GM19043 (cell line): Measurements from ENCODE around the gene RAC2.
"Not testable (repeated sequence)": the region's sequence is repeated elsewhere in the genome, so short reads cannot be mapped to it uniquely, and the experiment has no call there.

ENCODE experiments used
- ATAC-seq: cut with Tn5 transposase; IDR thresholded peaks from one replicate; pipeline ENCODE4 v1.9.1; 2021; ENCODE audit warnings: low read depth; ENCODE audit not compliant: unreplicated experiment

RAC2 gene

DNA sequence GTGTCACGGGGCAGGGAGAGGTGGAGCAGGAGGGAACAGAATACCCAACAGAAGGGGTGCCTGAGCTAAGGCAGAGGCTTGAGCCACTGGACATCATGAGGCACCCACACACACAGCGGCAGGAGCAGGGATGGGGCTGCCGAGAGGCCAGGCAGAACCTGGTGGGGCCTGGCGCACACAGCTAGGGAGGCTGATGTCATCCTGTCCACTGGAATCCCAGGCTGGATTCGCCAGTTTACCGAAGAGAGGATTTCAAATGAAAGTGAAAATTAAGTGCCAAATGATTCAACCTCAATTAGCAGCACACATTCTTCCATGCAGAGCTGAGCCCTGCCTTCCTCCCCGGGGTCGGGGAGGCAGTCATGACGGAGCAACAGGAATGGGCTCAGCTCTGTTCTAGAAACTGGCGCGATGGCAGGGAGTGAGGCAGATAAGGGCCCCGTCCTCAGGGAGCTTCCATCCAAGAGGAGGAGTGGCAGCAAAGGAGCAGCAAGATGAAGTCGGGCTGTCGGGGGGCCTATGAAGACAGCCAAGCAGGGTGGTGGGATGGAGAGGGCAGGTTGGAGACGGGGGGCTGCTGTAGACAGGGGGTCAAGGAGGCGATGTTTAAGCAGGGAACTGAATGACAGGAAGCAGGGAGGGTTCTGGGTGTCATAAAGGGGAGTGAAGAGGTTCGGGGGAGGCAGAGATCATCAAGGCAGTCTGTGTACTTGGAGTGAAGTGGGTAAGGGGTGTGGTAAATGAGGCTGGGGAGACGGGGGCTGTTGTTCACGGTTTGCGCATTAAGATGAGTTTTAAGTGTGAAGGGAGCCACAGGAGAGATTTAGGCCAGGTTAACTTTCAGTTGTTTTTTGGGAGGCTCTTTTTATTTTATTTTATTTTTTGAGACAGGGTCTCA lies 6.4 kb downstream of the RAC2 start:
- no peak for ATAC-seq

- no peak for ATAC-seq
Measured at GRCh38 chr22:37235897-37236607, 8.0 kb downstream of the RAC2 start.

GRCh38 chr22:37234736-37235711 lies 9.0 kb downstream of the RAC2 start:
- no peak for ATAC-seq

DNA sequence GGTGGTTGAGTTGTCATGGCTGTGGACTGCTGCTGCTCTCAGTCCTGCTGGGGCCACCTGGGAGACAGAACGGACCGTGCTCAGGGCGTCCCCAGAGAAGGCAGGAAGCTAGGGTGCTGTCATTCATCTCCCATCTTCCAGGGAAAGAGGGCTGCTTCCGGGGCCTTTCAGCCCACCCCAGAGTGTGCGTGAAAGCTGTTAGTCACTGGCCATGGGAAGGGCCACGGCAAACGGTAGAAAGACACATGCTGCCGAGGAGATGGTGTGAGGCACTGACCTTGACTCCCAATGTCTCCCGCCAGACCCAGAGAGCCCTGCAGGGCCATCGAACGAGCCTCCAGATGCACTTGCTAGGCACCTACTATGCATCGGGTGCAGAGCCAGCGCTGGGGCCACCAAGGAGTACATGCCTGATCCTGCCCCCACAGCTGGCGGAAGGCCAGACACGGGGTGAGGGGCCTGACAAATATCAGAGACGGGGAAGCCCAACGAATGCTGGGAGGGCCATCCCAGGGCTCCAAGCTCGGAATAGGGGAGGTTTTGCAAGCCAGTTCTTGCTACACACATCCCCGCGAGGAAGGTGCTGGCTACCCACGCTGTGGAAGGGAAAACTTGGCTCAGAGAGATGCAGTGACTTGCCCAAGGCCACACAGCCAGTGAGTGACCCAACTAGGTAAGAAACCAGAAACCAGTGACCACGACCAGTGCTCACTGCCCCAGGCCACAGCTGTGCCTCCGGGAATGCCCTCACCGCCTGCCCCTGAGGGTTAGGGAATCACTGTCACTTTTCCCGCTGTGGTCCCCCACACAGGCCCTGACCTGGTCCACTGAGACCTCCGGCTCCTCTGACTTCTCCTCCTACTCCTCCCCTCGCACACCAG lies 10.1 kb downstream of the RAC2 start:
- ATAC-seq, result no peak

GRCh38 chr22:37233371-37233750 lies 10.7 kb downstream of the RAC2 start:
- not testable (repeated sequence) for ATAC-seq

DNA sequence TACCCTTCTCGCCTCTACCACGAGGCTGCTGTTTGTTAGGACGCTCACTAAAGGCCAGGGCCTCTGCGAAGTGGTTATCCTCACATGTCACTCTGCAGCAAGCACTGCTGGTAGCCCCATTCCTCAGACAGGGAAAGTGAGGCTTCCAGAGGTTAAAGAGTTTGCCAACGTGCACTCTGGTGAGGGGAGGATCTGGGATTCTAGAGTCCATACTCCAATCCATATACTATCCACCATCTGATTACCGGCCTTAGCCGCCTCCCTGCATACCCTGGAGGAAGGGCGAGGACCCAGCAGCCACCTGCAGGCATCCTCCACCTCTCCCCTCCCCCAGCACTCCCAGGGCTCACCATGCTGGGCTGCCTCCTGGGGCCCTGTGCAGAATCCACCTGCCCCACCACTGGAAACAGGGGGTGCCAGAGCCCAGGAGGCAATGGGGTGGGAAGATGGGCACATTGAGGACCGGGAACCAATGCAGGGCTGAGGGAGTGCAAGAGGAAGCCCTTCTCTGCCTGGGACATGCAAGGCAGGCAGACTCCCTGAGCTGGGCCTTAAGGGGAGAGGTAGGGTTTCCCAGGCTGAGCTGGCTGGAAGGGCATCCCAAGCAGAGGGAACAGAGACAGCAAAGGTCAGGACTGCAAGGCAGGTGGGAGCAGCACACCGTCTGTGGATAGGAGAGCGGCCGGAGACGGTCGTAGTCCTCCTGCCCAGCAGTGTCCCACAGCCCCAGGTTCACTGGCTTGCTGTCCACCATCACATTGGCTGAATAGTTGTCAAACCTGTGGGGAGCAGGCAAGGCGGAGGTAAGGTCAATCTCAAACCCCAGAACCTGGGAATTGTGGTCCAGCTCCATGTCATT lies 11.7 kb downstream of the RAC2 start:
- ATAC-seq, result no peak

DNA sequence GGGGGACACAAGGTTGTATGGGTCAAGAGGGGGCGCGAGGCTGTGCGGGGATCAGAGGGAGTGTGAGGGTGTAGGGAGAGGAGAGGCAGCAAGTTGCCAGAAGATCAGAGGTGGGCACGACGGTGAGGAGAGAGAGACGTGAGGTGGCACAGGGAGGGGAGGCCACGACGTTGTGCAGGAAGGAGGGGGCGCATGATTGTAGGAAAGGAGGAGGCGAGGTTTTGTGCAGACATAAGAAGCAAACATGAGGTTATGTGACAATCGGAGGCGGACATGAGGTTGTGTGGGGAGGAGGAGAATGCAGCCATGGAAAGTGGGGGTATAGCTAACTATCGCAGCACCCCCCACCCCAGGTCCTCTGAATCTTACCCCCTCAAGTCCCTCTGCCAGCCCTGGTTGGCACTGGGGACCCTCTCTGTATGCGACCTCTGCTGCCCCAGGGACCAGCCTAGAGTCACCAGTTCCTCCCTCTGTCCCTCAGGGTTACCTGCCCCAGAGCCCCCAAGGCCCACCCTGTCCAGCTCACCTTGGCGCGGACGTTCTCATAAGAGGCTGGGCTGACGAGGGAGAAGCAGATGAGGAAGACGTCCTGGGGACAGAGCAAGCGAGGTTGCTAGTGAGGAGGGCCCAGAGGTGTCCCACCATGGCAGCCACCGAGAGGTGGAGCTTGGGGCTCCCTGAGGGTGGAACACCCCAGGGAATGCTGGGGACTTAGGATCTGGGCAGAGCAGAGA lies 12.5 kb downstream of the RAC2 start:
- ATAC-seq, result no peak

DNA sequence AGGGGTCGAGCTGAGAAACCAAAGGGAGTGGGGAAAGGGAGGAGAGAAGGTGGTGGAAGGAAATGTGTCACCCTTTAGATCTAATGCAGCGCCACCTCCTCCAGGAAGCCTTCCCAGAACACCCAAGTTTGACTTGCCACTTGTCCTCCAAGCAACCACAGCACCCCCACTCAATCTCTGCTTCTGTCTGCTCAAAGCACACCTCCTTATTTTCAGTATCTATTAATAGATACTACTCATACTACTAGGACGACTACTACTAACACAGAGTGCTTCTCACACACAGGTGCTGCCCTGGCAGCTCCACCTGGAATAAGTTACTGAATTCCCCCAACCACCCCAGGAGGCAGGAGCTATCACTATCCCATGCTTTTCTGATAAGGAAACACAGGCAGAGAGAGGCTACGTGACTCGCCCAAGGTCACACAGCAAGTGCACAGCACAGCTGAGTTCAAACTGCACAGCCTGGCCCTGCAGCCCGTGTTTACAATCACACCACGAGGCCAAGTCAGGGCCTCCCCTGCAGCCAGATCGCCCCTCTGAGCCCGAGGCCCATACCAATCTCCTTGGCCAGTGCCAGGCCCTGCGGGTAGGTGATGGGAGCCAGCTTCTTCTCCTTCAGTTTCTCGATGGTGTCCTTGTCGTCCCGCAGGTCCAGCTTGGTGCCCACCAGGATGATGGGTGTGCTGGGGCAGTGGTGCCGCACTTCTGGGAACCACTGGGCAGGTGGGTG lies 13.2 kb downstream of the RAC2 start:
- ATAC-seq, result no peak

GRCh38 chr22:37229805-37230672 lies 14.0 kb downstream of the RAC2 start:
- ATAC-seq, result no peak

GRCh38 chr22:37229012-37229804 lies 14.9 kb downstream of the RAC2 start:
- no peak for ATAC-seq

GRCh38 chr22:37228106-37229011 lies 15.7 kb downstream of the RAC2 start:
- ATAC-seq, result no peak

DNA sequence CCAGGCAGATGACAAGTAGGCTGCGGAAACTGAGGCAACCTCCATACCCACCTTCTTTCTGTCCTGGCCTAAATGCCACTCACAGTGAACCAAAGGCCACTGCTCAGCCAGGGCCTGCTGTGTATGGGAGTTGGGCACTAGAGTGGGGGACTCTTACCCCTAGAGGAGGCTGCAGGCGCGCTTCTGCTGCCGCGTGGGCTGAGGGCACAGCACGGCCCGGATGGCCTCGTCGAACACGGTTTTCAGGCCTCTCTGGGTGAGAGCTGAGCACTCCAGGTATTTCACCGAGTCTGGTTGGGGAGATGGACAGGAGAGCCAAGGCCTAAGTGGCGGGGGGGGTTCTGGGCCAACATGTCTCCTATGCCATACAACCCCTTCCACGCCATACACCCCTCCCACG lies 17.6 kb downstream of the RAC2 start:
- ATAC-seq, result no peak

DNA sequence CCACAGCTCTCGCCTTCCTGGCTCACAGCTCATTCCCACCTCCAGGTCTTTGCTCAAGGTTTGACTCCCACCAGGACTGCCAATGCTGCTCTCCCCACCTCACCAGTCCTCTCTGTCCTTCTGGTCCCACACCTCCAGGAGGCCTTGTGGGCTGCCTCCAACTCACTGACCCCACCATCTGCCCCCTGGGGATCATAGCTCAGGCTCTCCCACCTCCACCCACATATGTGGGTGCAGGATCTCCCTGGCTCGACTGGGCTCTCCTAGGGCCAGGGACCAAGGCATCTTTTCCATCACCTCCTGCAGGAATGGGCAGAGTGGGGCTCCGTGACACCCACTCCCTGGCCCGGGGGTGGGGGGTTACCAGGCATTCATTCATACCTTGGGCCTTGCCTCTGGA lies 18.0 kb downstream of the RAC2 start:
- no peak for ATAC-seq

DNA sequence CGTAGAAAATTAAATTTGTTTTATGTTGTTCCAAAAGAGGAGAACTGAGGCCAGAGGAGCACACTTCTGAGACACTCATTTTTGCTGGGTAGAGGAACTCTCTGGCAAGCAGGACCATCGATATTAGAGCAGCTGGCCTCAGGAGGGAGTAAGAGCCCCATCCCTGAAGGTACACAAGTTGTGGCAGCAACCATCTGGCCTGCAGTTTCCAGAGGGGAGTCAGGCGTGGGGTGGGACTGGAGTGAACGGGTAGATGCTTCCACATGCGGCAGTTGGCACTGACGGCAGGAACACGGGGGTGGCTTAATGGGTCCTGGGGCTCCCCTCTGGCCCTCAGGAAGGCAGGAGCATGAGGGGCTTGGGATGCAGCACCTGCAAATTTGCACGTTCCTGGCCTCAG lies 18.6 kb downstream of the RAC2 start:
- ATAC-seq, result no peak
